K562 (cell line): ENCODE results near the gene FIBP. TPM values are rescaled to one million over a fixed set of nuclear protein-coding genes. Genes with fewer than 3 reads are reported as not detected.
A peak's percentile ranks its signal among the peaks of the same experiment; 100 is the strongest.

Experiments
- CCNT2 ChIP-seq: IDR thresholded peaks from 2 replicates; pipeline ENCODE4 v1.6.1; 2011; ENCODE audit warnings: borderline replicate concordance, low read depth, mild to moderate bottlenecking, moderate library complexity, mixed read lengths, low read length; ENCODE audit not compliant: insufficient read length; ENCODE audit errors: extremely low read depth
- DNMT1 ChIP-seq: fragments of 450-650 bp; IDR thresholded peaks from 2 replicates; pipeline ENCODE4 v1.6.1; 2016; ENCODE audit warnings: antibody characterized with exemption, mild to moderate bottlenecking
- HDAC1 ChIP-seq, 2 experiments: fragments of 450-650 bp; IDR thresholded peaks; 2 replicates each; pipeline ENCODE4 v1.6.1; 2016 to 2017; ENCODE audit warnings: inconsistent platforms in 1 of 2, mild to moderate bottlenecking in 1 of 2, moderate library complexity in 1 of 2
- NEUROD1 ChIP-seq: fragments of 150-350 bp; IDR thresholded peaks from 2 replicates; pipeline ENCODE4 v1.6.1; 2014; ENCODE audit warnings: borderline replicate concordance, low read length, low read depth; ENCODE audit not compliant: partially characterized antibody
- NUFIP1 ChIP-seq: fragments of 450-650 bp; IDR thresholded peaks from 2 replicates; pipeline ENCODE4 v1.6.1; 2018; ENCODE audit not compliant: partially characterized antibody
- RBFOX2 ChIP-seq: fragments of 200-400 bp; formaldehyde crosslinking; IDR thresholded peaks from 2 replicates; pipeline ENCODE4 v1.6.1; 2017; ENCODE audit warnings: low read depth, mild to moderate bottlenecking, low read length, moderate library complexity
- polyA plus RNA-seq, 8 experiments: library from polyadenylated mRNA; depleted of rRNA in 4 of 8; stranded (reverse) in 5 of 8; unstranded in 3 of 8; fragments of >200 nt; fragmentation: Nextera tagmentation in 2 of 8; fragmentation: Illumina TruSeq in 1 of 8; extraction: Ambion mirVana in 2 of 8; extraction: Trizol in 1 of 8; gene quantifications; 2 replicates each; pipeline versions ENCODE4 v1.2.1 to v1.2.3, GENCODE V29; 2011 to 2014; ENCODE audit warnings: inconsistent platforms in 1 of 8, missing spikeins in 1 of 8
- total RNA-seq, 7 experiments: library from RNA; depleted of rRNA in 6 of 7; stranded (reverse); fragments of >200 nt in 6 of 7; fragmentation: Illumina TruSeq in 2 of 7; extraction: Trizol in 2 of 7; gene quantifications; 2 replicates each; pipeline versions ENCODE4 v1.2.1 to v1.2.3, GENCODE V29; 2011 to 2021; ENCODE audit warnings: low replicate concordance in 1 of 7
- TF ChIP-seq, protein P1 (sequence below): fragments of 450-650 bp; formaldehyde crosslinking; IDR thresholded peaks from 2 replicates; pipeline ENCODE4 v1.4.0; 2020; ENCODE audit warnings: mild to moderate bottlenecking, mixed read lengths
- TF ChIP-seq, protein P2 (sequence below), 2 experiments: fragments of 450-650 bp; formaldehyde crosslinking in 1 of 2; IDR thresholded peaks; 2 replicates each; pipeline versions ENCODE4 v1.4.0 to v1.6.1; 2014 to 2020; ENCODE audit warnings: mild to moderate bottlenecking in 2 of 2, borderline replicate concordance in 1 of 2, low read depth in 1 of 2
- TF ChIP-seq, protein P3 (sequence below): IDR thresholded peaks from 2 replicates; pipeline ENCODE4 v1.6.1; 2014; ENCODE audit warnings: antibody characterized with exemption
- TF ChIP-seq, protein P4 (sequence below), 2 experiments: fragments of 450-650 bp; conservative IDR thresholded peaks; 2 replicates each; pipeline ENCODE4 v1.6.1; 2017; ENCODE audit warnings: mild to moderate bottlenecking in 2 of 2, moderate library complexity in 2 of 2

FIBP gene
- total and polyA plus RNA-seq, 9 of the 15 experiments (the other 6 are each of a cell fraction or from before 2014, with no cell fraction given) = 41.2 to 79.2 (median 48.6) TPM

DNA sequence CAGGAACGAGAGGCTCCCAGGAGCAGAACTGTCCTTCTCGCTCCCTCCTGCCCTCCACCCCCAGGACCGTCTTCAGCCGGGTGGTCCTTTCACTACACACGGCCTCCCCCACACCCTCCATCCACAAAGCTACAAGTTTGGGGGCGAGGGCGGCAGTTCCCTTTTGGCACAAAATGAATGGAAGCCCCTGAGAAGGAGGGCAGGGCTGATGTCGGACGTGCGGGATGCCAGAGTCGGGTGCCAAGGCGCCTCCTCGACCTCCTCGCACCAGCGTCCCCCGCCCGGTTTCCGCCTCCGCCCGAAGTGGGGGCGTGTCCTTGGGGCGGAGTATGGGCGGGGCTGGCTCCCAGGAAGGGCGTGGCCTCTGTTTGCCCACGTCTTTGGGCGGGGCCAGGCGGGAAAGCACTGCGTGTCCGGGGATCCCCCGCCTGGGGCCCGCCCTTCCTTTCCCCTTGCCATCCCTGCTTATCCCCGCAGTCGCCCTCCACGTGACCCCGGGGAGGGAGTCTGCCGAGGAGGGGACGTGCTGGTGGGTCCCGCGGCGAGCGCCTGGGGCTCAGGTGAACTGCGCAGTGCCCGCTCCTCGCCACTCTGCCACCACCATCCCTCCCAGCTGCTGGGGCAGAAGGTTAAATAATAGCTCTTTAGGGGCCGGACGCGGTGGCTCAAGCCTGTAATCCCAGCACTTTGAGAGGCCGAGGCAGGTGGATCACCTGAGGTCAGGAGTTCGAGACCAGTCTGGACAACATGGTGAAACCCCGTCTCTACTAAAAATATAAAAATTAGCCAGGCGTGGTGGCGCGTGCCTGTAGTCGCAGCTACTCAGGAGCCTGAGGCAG, 14.7 kb downstream of the FIBP start (continued):
- TF ChIP-seq CCNT2 = peak; percentile 75
- TF ChIP-seq, protein P1, sequence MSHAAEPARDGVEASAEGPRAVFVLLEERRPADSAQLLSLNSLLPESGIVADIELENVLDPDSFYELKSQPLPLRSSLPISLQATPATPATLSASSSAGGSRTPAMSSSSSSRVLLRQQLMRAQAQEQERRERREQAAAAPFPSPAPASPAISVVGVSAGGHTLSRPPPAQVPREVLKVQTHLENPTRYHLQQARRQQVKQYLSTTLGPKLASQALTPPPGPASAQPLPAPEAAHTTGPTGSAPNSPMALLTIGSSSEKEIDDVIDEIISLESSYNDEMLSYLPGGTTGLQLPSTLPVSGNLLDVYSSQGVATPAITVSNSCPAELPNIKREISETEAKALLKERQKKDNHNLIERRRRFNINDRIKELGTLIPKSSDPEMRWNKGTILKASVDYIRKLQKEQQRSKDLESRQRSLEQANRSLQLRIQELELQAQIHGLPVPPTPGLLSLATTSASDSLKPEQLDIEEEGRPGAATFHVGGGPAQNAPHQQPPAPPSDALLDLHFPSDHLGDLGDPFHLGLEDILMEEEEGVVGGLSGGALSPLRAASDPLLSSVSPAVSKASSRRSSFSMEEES (CRISPR knock-in tag) = peak; percentile 71
- TF ChIP-seq, protein P2, sequence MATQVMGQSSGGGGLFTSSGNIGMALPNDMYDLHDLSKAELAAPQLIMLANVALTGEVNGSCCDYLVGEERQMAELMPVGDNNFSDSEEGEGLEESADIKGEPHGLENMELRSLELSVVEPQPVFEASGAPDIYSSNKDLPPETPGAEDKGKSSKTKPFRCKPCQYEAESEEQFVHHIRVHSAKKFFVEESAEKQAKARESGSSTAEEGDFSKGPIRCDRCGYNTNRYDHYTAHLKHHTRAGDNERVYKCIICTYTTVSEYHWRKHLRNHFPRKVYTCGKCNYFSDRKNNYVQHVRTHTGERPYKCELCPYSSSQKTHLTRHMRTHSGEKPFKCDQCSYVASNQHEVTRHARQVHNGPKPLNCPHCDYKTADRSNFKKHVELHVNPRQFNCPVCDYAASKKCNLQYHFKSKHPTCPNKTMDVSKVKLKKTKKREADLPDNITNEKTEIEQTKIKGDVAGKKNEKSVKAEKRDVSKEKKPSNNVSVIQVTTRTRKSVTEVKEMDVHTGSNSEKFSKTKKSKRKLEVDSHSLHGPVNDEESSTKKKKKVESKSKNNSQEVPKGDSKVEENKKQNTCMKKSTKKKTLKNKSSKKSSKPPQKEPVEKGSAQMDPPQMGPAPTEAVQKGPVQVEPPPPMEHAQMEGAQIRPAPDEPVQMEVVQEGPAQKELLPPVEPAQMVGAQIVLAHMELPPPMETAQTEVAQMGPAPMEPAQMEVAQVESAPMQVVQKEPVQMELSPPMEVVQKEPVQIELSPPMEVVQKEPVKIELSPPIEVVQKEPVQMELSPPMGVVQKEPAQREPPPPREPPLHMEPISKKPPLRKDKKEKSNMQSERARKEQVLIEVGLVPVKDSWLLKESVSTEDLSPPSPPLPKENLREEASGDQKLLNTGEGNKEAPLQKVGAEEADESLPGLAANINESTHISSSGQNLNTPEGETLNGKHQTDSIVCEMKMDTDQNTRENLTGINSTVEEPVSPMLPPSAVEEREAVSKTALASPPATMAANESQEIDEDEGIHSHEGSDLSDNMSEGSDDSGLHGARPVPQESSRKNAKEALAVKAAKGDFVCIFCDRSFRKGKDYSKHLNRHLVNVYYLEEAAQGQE (IDR thresholded peaks at IDR 0.05; ENCODE audit: borderline replicate concordance) = peak; percentile 64
- TF ChIP-seq, protein P2 (CRISPR knock-in tag; IDR thresholded peaks at IDR 0.05; ENCODE audit: low read depth) = no peak
- peak; percentile 16 for TF ChIP-seq NEUROD1
- TF ChIP-seq, protein P3, sequence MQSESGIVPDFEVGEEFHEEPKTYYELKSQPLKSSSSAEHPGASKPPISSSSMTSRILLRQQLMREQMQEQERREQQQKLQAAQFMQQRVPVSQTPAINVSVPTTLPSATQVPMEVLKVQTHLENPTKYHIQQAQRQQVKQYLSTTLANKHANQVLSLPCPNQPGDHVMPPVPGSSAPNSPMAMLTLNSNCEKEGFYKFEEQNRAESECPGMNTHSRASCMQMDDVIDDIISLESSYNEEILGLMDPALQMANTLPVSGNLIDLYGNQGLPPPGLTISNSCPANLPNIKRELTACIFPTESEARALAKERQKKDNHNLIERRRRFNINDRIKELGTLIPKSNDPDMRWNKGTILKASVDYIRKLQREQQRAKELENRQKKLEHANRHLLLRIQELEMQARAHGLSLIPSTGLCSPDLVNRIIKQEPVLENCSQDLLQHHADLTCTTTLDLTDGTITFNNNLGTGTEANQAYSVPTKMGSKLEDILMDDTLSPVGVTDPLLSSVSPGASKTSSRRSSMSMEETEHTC = peak; percentile 43; the same call in 1 of the 2 replicates
- 0 out of 2 replicates have a peak, but pooled peaks have one; percentile 35 for TF ChIP-seq DNMT1
- peak; percentile 88 for TF ChIP-seq RBFOX2
- TF ChIP-seq HDAC1 (IDR thresholded peaks at IDR 0.05) = peak in 1 of 2 experiments; percentile 61; a peak in 2 of 4 replicates
- TF ChIP-seq NUFIP1 = no peak
- TF ChIP-seq, protein P4, sequence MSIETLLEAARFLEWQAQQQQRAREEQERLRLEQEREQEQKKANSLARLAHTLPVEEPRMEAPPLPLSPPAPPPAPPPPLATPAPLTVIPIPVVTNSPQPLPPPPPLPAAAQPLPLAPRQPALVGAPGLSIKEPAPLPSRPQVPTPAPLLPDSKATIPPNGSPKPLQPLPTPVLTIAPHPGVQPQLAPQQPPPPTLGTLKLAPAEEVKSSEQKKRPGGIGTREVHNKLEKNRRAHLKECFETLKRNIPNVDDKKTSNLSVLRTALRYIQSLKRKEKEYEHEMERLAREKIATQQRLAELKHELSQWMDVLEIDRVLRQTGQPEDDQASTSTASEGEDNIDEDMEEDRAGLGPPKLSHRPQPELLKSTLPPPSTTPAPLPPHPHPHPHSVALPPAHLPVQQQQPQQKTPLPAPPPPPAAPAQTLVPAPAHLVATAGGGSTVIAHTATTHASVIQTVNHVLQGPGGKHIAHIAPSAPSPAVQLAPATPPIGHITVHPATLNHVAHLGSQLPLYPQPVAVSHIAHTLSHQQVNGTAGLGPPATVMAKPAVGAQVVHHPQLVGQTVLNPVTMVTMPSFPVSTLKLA (conservative IDR thresholded peaks at IDR 0.05) = peak; percentile 87 to 91
